ENCODE results near the gene COA7.

- TF ChIP-seq POLR2A (IDR thresholded peaks at IDR 0.05) = no peak
- TF ChIP-seq CTCF (IDR thresholded peaks at IDR 0.05 in 8 of 11, conservative IDR thresholded peaks at IDR 0.05 in 3 of 11) = no peak
Measured at GRCh38 chr1:52673513-52673912, 24.6 kb downstream of the COA7 start.
